Ovary (tissue), 9 donors: ENCODE measurements around the gene STT3B. TPM values are rescaled to one million over a fixed set of nuclear protein-coding genes. Genes with fewer than 3 reads are reported as not detected.

ENCODE experiments used
- DNase-seq, 5 donors: peaks; one replicate each; pipeline ENCODE4 v3.0.0-alpha.2; 2019 to 2020
- H3K27ac ChIP-seq, 2 donors: fragments of 200-600 bp; one replicate each; pipeline versions ENCODE4 v1.5.1 to v1.8.0; 2019 to 2022
- H3K27me3 ChIP-seq: fragments of 200-600 bp; one replicate; pipeline ENCODE4 v1.8.0; 2022
- H3K36me3 ChIP-seq: fragments of 200-600 bp; sonication (generic); one replicate; pipeline ENCODE4 v1.5.1; 2019
- H3K4me1 ChIP-seq: one replicate; pipeline ENCODE4 v1.8.1; 2013; ENCODE audit warnings: mild to moderate bottlenecking, moderate library complexity; ENCODE audit not compliant: insufficient read depth
- H3K4me3 ChIP-seq: fragments of 200-600 bp; sonication (generic); one replicate; pipeline ENCODE4 v1.5.1; 2017
- H3K9me3 ChIP-seq, 2 donors: fragments of 200-600 bp in 1 of 2; sonication (generic) in 1 of 2; one replicate each; pipeline versions ENCODE4 v1.5.1 to v1.8.1; 2013 to 2019; ENCODE audit warnings: mild to moderate bottlenecking in 1 of 2, moderate library complexity in 1 of 2
- CTCF ChIP-seq, 3 donors: fragments of 450-650 bp in 2 of 3; fragments of 200-600 bp in 1 of 3; IDR thresholded peaks; one replicate each; pipeline versions ENCODE4 v1.5.1 to v1.8.0; 2016 to 2022; ENCODE audit warnings: antibody characterized with exemption in 3 of 3, mild to moderate bottlenecking in 1 of 3
- EP300 ChIP-seq: sonication (generic); formaldehyde crosslinking; IDR thresholded peaks from one replicate; pipeline ENCODE4 v1.6.1; 2017; ENCODE audit warnings: antibody characterized with exemption
- POLR2A ChIP-seq: fragments of 450-650 bp; IDR thresholded peaks from one replicate; pipeline ENCODE4 v1.6.1; 2017; ENCODE audit warnings: antibody characterized with exemption, mild to moderate bottlenecking, moderate library complexity
- WGBS, 3 donors: extraction: QIAGEN DNeasy Blood & Tissue Kit in 1 of 3; methylation state at CpG; one replicate each; pipeline versions ENCODE4 v1.1.5 to v1.1.7; 2013 to 2017; 5-methylcytosine and 5-hydroxymethylcytosine counted together
- intact Hi-C, 4 donors: fragments of 100-400 bp; cut with DNase I; formaldehyde crosslinking; loops; one replicate each; pipeline versions ENCODE4 v1.11.0 to v1.15.1; 2022 to 2023
- polyA plus RNA-seq, 2 donors: library from polyadenylated mRNA; stranded (reverse); fragments of 200-250 nt in 1 of 2; fragments of 350-450 nt in 1 of 2; fragmentation: Illumina TruSeq in 1 of 2; extraction: RNeasy Lipid Tissue Mini Kit (QIAGEN cat#74804) in 1 of 2; gene quantifications; one replicate each; pipeline ENCODE4 v1.2.3, GENCODE V29; 2013 to 2014
- total RNA-seq, 7 donors: library from RNA; depleted of rRNA in 2 of 7; stranded (reverse); fragments of >200 nt in 2 of 7; fragmentation: NEBNext Ultra II Directional in 3 of 7; extraction: Animal tissue kit (Norgen Biotek cat#: 25700) in 3 of 7; gene quantifications; one replicate each; pipeline versions ENCODE4 v1.1.0 to v1.2.4, GENCODE V29; 2016 to 2023
- donor health status: DM: no; HTN: no; CAD: no; lungs with moderate emphysema.
- donor health status: DM: no; HTN: no; CAD: no.
- donor health status: Bipolar disorder and iron deficiency.
- donor health status: DM: yes; HTN: yes; CAD: no.
- donor health status: DM: no; HTN: no; CAD: no.
- donor health status: DM: yes; HTN: yes; CAD: no.

The STT3B gene
- total and polyA plus RNA-seq, 9 donors, result 79.8 to 233 (median 137) TPM

GRCh38 chr3:31565288-31565687, 32.6 kb downstream of the STT3B start:
- 9 to 16% (median 16%) methylated on average over 1 of the region's 1 CpG for WGBS, 3 donors
- no peak overlapping the region for H3K4me3 ChIP-seq
- no peak for TF ChIP-seq EP300
- no peak for TF ChIP-seq POLR2A
- TF ChIP-seq CTCF (IDR thresholded peaks at IDR 0.05), result no peak
- no peak overlapping the region for H3K27ac ChIP-seq
- H3K27me3 ChIP-seq, result no peaks in the 10 kb centered on the region
- no peaks in the 10 kb centered on the region for H3K36me3 ChIP-seq
- H3K9me3 ChIP-seq, result no peaks in the 10 kb centered on the region
- H3K4me1 ChIP-seq, result peaks cover 9% of the 10 kb centered on the region
- intact Hi-C loops, result no loop called here
- no peak for DNase-seq

GRCh38 chr3:31567036-31567435, 34.3 kb downstream of the STT3B start:
- peaks cover 7% of the 10 kb centered on the region for H3K4me1 ChIP-seq
- intact Hi-C loops, result no loop called here
- H3K9me3 ChIP-seq, result no peaks in the 10 kb centered on the region
- TF ChIP-seq EP300, result no peak
- no peak for TF ChIP-seq CTCF (IDR thresholded peaks at IDR 0.05)
- TF ChIP-seq POLR2A, result no peak
- H3K4me3 ChIP-seq, result no peak overlapping the region
- 91 to 100% (median 98%) methylated on average over 1 of the region's 1 CpG for WGBS, 3 donors
- no peak for DNase-seq
- H3K27ac ChIP-seq, result no peak overlapping the region
- no peaks in the 10 kb centered on the region for H3K27me3 ChIP-seq
- H3K36me3 ChIP-seq, result no peaks in the 10 kb centered on the region

DNA sequence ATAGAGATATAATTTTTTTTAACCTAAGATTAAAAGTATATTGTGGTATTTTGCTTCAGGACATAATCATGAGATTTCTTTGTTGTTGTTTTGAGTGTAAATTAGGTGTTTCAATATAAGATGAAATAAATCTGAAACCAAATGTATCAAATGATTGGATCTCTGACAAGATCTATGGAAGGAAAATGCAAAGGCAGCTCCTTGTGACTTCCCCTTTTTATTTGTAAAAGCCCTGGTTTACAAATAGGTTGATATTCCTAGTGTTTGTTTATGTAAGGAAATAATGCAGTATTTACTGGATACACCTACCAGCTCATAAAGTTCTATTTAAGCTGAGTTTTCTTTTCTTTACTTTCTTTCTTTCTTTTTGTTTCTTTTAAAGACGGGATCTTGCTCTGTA, 35.9 kb downstream of the STT3B start:
- Histone ChIP-seq H3K4me1 (peaks cover 9% of the 10 kb centered on the region), H3K9me3 (no peaks in the 10 kb centered on the region), H3K27ac (no peak overlapping the region), H3K27me3 (no peaks in the 10 kb centered on the region), H3K4me3 (no peak overlapping the region), H3K36me3 (no peaks in the 10 kb centered on the region)
- 97 to 100% (median 100%) methylated on average over 1 of the region's 1 CpG for WGBS, 3 donors
- DNase-seq, result no peak
- no peak for TF ChIP-seq CTCF (IDR thresholded peaks at IDR 0.05)
- TF ChIP-seq POLR2A, result no peak
- no peak for TF ChIP-seq EP300
- intact Hi-C loops, result no loop called here

DNA sequence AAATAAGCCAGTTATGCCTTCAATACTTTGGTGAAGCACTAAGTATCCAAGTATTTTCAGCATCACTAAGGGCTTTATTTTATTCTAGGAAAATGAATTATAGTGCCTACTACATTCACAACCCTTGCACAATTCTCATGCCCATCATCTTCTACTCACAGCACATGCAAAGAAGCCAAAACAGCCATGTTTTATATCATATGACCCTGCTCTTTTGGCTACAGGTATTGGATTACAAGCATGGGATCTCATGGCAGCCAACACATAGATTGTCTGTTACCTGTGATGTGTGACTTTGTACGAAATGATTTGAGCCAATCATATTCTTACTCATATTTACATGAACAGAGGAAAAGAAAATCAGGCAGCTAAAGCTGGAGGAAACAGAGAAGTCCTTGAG, 38.6 kb downstream of the STT3B start:
- H3K27ac ChIP-seq, result no peak overlapping the region
- intact Hi-C loops, result no loop called here
- H3K27me3 ChIP-seq, result no peaks in the 10 kb centered on the region
- TF ChIP-seq CTCF (IDR thresholded peaks at IDR 0.05), result no peak
- no peak for TF ChIP-seq POLR2A
- TF ChIP-seq EP300, result no peak
- no peaks in the 10 kb centered on the region for H3K36me3 ChIP-seq
- WGBS, 3 donors, result 86 to 91% (median 90%) methylated on average over 1 of the region's 1 CpG
- no peaks in the 10 kb centered on the region for H3K9me3 ChIP-seq
- DNase-seq, result no peak
- peaks cover 10% of the 10 kb centered on the region for H3K4me1 ChIP-seq
- H3K4me3 ChIP-seq, result no peak overlapping the region
